ENCODE measurements around the gene ANXA9. TPM values are rescaled to one million over a fixed set of nuclear protein-coding genes. Genes with fewer than 3 reads are reported as not detected.

ANXA9 gene
- polyA plus RNA-seq, 3 donors: 0.28 to 1.7 (median 1.4) TPM

- WGBS (ENCODE audit: insufficient coverage): 20% methylated on average over 1 of the region's 4 CpGs
- H3K4me2 ChIP-seq (replicated peaks; ENCODE audit: extremely low read depth, low read length, poor library complexity, severe bottlenecking): no peak overlapping the region
- DNase-seq: no peak
- H3K4me3 Mint-ChIP-seq: no peak overlapping the region
- H2AFZ ChIP-seq (ENCODE audit: insufficient read depth, low read depth, low read length, poor library complexity, severe bottlenecking): no peak overlapping the region
- H3K27me3 Mint-ChIP-seq (ENCODE audit: low read depth in 3 of 3): peaks cover 0 to 9% (median 0%) of the 10 kb centered on the region in 3 donors
- intact Hi-C loops (cut with micrococcal nuclease): loop anchor here in 1 of 2 donors (5.0 kb wide), 1 partner anchor 36 kb away; the partner anchor contains the start of gene C1orf56
- no peak overlapping the region for H3K4me3 ChIP-seq (replicated peaks in 1 of 3; ENCODE audit: low read depth in 2 of 3, low read length in 3 of 3)
- no peak for TF ChIP-seq CTCF (IDR thresholded peaks at IDR 0.05)
- no peaks in the 10 kb centered on the region for H3K27me3 ChIP-seq (ENCODE audit: control insufficient read depth in 2 of 2, insufficient read depth in 2 of 2, low read length in 2 of 2)
- no peak overlapping the region for H3K9ac ChIP-seq (ENCODE audit: insufficient read depth, low read length, poor library complexity, severe bottlenecking)
- H3K9me3 ChIP-seq (replicated peaks in 1 of 2; ENCODE audit: control insufficient read depth in 1 of 2, insufficient read depth in 1 of 2, low read length in 2 of 2): no peaks in the 10 kb centered on the region
- no peak overlapping the region for H3K27ac ChIP-seq (ENCODE audit: low read depth in 1 of 2, low read length in 2 of 2)
- peak overlapping the region in 1 of 7 donors; percentile 60 for H3K27ac Mint-ChIP-seq
- H3K36me3 ChIP-seq (replicated peaks in 1 of 2; ENCODE audit: control insufficient read depth in 1 of 2, insufficient read depth in 2 of 2, low read length in 2 of 2): peaks cover 0 to 9% of the 10 kb centered on the region in 2 donors
- no peaks in the 10 kb centered on the region for H4K20me1 ChIP-seq (ENCODE audit: insufficient read depth, low read length)
- no peaks in the 10 kb centered on the region for H3K9me3 Mint-ChIP-seq
- H3K36me3 Mint-ChIP-seq: peaks cover 4 to 15% of the 10 kb centered on the region in 2 donors
- peaks cover 24 to 29% of the 10 kb centered on the region in 2 donors for H3K4me1 ChIP-seq (ENCODE audit: control insufficient read depth in 1 of 2, insufficient read depth in 2 of 2, low read length in 2 of 2)
- peaks cover 35% of the 10 kb centered on the region for H3K4me1 Mint-ChIP-seq
- peaks cover 32% of the 10 kb centered on the region for H3K79me2 ChIP-seq (ENCODE audit: insufficient read depth, low read length)
These were observed 29.2 kb downstream of the ANXA9 start for GRCh38 chr1:151011154-151011850.

- peaks cover 7 to 18% of the 10 kb centered on the region in 2 donors for H3K36me3 Mint-ChIP-seq
- intact Hi-C loops (cut with micrococcal nuclease): loop anchor here in 1 of 2 donors (5.0 kb wide), 1 partner anchor 34 kb away; the partner anchor contains the start of gene C1orf56
- Histone ChIP-seq H3K9ac (ENCODE audit: insufficient read depth, low read length, poor library complexity, severe bottlenecking) (no peak overlapping the region), H3K9me3 (replicated peaks in 1 of 2; ENCODE audit: control insufficient read depth in 1 of 2, insufficient read depth in 1 of 2, low read length in 2 of 2) (no peaks in the 10 kb centered on the region), H2AFZ (ENCODE audit: insufficient read depth, low read depth, low read length, poor library complexity, severe bottlenecking) (no peak overlapping the region), H4K20me1 (ENCODE audit: insufficient read depth, low read length) (no peaks in the 10 kb centered on the region), H3K27ac (ENCODE audit: low read depth in 1 of 2, low read length in 2 of 2) (no peak overlapping the region), H3K79me2 (ENCODE audit: insufficient read depth, low read length) (peaks cover 17% of the 10 kb centered on the region), H3K4me3 (replicated peaks in 1 of 3; ENCODE audit: low read depth in 2 of 3, low read length in 3 of 3) (no peak overlapping the region), H3K4me1 (ENCODE audit: control insufficient read depth in 1 of 2, insufficient read depth in 2 of 2, low read length in 2 of 2) (peaks cover 11 to 16% of the 10 kb centered on the region in 2 donors), H3K27me3 (ENCODE audit: control insufficient read depth in 2 of 2, insufficient read depth in 2 of 2, low read length in 2 of 2) (no peaks in the 10 kb centered on the region), H3K4me2 (replicated peaks; ENCODE audit: extremely low read depth, low read length, poor library complexity, severe bottlenecking) (no peak overlapping the region), H3K36me3 (replicated peaks in 1 of 2; ENCODE audit: control insufficient read depth in 1 of 2, insufficient read depth in 2 of 2, low read length in 2 of 2) (peaks cover 2 to 12% of the 10 kb centered on the region in 2 donors)
- no peak overlapping the region for H3K4me3 Mint-ChIP-seq
- no peaks in the 10 kb centered on the region for H3K9me3 Mint-ChIP-seq
- H3K4me1 Mint-ChIP-seq: peaks cover 21% of the 10 kb centered on the region
- WGBS (ENCODE audit: insufficient coverage): 96% methylated on average over 10 of the region's 14 CpGs
- peaks cover 0 to 3% (median 0%) of the 10 kb centered on the region in 3 donors for H3K27me3 Mint-ChIP-seq (ENCODE audit: low read depth in 3 of 3)
- DNase-seq: no peak
- no peak overlapping the region for H3K27ac Mint-ChIP-seq
- no peak for TF ChIP-seq CTCF (IDR thresholded peaks at IDR 0.05)
These were observed 30.8 kb downstream of the ANXA9 start for GRCh38 chr1:151012684-151013471.

Measured in CD14-positive monocyte (primary cell).